BJ (cell line): ENCODE measurements around the gene TMEM178B. TPM values are rescaled to one million over a fixed set of nuclear protein-coding genes. Genes with fewer than 3 reads are reported as not detected.
"Not testable (repeated sequence)": the region's sequence is repeated elsewhere in the genome, so short reads cannot be mapped to it uniquely, and the experiment has no call there.

Experiments
- CTCF ChIA-PET: fragments of 350-600 bp; formaldehyde crosslinking; extraction: SDS; loops from one replicate; lab custom pipeline; 2021; ENCODE audit warnings: antibody characterized with exemption, inconsistent platforms; lab: Yijun Ruan, JAX
- POLR2A ChIA-PET: fragments of 300-600 bp; sonication (Branson Sonifier 250); formaldehyde crosslinking; extraction: SDS; loops from one replicate; lab custom pipeline; 2021; ENCODE audit warnings: antibody characterized with exemption; lab: Charles Lee
- DNase-seq: peaks from one replicate; pipeline ENCODE4 v3.0.0-alpha.2; 2011; ENCODE audit warnings: low read depth
- H3K27me3 ChIP-seq: 2 replicates; pipeline ENCODE4 v1.6.0; 2011; ENCODE audit warnings: low read length; ENCODE audit not compliant: control insufficient read depth, insufficient read depth
- H3K36me3 ChIP-seq: 2 replicates; pipeline ENCODE4 v1.5.1; 2011; ENCODE audit warnings: low read length; ENCODE audit not compliant: control insufficient read depth, insufficient read depth
- H3K4me3 ChIP-seq: 2 replicates; pipeline ENCODE4 v1.5.1; 2011; ENCODE audit warnings: low read depth, mild to moderate bottlenecking, control low read depth, low read length
- polyA plus RNA-seq: library from polyadenylated mRNA; depleted of rRNA; stranded (reverse); fragments of >200 nt; gene quantifications from 2 replicates; pipeline ENCODE4 v1.2.3, GENCODE V29; 2011
- TF ChIP-seq, protein P1 (sequence below): IDR thresholded peaks from 2 replicates; pipeline ENCODE4 v1.5.1; 2011; ENCODE audit warnings: low read depth, mild to moderate bottlenecking, control low read depth, inconsistent platforms, low read length, moderate library complexity; ENCODE audit not compliant: insufficient read depth

Gene TMEM178B
- polyA plus RNA-seq, 1 experiment, result 0.43 TPM

DNA sequence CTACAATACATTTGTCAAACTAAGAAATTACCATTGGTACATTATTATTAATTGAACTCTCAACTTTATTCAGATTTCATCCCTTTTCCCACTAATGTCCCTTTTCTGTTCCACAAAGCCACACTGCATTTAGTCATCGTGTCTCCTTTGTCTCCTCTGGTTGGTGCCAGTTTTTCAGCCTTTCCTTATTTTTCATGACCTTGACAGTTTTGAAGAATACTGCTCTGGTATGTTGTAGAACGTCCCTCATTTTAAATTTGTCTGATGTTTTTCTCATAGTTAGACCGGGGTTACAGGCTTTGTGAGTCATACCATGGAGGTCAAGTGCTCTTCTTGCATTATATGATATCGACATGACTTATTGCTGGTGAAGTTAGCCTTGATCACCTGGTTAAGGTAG is 304.0 kb downstream of the TMEM178B start:
- TF ChIP-seq, protein P1, sequence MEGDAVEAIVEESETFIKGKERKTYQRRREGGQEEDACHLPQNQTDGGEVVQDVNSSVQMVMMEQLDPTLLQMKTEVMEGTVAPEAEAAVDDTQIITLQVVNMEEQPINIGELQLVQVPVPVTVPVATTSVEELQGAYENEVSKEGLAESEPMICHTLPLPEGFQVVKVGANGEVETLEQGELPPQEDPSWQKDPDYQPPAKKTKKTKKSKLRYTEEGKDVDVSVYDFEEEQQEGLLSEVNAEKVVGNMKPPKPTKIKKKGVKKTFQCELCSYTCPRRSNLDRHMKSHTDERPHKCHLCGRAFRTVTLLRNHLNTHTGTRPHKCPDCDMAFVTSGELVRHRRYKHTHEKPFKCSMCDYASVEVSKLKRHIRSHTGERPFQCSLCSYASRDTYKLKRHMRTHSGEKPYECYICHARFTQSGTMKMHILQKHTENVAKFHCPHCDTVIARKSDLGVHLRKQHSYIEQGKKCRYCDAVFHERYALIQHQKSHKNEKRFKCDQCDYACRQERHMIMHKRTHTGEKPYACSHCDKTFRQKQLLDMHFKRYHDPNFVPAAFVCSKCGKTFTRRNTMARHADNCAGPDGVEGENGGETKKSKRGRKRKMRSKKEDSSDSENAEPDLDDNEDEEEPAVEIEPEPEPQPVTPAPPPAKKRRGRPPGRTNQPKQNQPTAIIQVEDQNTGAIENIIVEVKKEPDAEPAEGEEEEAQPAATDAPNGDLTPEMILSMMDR, result no peak
- POLR2A ChIA-PET, result no interaction called here
- Histone ChIP-seq H3K36me3 (no peaks in the 10 kb centered on the region), H3K27me3 (no peaks in the 10 kb centered on the region), H3K4me3 (no peak overlapping the region)
- no peak for DNase-seq
- CTCF ChIA-PET, result no interaction called here

DNA sequence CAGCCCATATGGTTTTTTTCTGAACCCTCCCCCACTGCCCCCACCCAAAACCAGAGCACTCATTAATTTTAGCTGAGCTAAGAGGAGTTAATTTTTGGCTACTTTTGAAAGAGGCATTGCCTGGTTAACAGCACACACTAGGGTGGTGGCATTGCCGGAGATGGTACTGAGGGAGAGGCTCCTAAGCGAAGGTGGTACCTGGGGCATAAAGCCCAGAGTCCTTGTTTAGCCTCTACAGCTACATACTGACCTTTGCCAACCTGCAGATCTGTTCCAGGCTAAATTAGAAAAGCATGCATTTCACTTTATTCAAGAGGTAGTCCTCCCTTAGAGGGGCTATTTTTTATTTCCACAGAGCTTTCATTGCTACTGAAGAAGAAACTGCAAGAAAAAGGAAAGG is 304.5 kb downstream of the TMEM178B start:
- no peak for DNase-seq
- POLR2A ChIA-PET, result no interaction called here
- Histone ChIP-seq H3K4me3 (no peak overlapping the region), H3K36me3 (no peaks in the 10 kb centered on the region), H3K27me3 (no peaks in the 10 kb centered on the region)
- TF ChIP-seq, protein P1, result no peak
- CTCF ChIA-PET, result no interaction called here

DNA sequence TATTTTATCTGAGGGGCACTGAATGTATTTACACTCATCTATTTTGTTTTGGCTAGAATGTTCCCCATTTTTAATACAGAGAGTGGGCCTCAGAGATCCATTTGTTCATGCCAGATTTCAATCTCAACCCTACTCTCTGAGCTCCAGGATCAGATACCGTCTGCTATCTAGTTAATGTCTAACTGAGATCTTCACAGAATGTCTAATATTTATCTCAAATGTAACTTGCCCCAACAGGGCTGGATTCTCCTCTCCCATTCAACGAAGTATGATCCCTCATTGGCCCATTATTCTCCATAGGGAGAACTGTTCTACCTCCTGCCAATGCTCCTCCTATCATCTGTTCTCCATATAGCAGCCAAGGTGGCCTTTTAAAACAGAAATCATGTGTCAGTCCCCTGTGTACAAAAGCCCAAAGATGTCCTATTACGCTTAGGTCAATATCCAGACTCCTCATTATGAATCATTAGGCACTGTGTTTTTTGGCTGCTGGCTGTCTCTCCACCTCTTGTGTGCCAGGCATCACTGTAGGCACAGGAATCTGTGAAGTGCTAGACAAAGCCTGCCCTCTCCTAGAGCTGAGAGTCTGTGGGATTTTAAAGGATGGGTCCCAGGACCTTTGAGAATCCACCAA is 308.0 kb downstream of the TMEM178B start:
- TF ChIP-seq, protein P1, result no peak
- Histone ChIP-seq H3K4me3 (no peak overlapping the region), H3K27me3 (no peaks in the 10 kb centered on the region), H3K36me3 (no peaks in the 10 kb centered on the region)
- ChIA-PET POLR2A (no interaction called here), CTCF (no interaction called here)
- no peak for DNase-seq

DNA sequence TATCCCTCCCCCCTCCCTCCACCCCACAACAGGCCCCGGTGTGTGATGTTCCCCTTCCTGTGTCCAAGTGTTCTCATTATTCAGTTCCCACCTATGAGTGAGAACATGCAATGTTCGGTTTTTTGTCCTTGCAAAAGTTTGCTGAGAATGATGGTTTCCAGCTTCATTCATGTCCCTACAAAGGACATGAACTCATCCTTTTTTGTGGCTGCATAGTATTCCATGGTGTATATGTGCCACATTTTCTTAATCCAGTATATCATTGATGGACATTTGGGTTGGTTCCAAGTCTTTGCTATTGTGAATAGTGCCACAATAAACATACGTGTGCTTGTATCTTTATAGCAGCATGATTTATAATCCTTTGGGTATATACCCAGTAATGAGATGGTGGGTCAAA is 309.5 kb downstream of the TMEM178B start:
- H3K4me3 ChIP-seq, POLR2A ChIA-PET, H3K27me3 ChIP-seq, H3K36me3 ChIP-seq, CTCF ChIA-PET, DNase-seq: not testable (repeated sequence)

DNA sequence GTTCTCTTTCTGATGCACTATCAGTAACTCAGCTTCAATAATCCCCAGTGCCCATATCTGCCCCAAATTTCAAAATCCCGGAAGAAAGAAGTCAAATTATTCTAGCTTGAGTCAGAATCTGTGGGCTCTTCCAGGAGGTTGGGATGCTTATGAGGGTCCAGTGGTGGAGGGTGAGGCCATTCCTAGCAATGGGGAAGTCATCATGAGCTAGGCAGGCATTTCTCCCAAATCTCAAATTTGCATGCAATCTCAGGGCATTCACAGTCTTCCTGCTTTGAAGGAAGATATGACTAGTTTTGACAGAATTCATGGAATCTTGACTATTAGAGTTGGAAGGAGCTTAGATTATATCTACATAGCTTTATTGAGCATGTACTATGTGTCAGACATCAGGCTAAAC is 313.0 kb downstream of the TMEM178B start:
- CTCF ChIA-PET, result no interaction called here
- no peaks in the 10 kb centered on the region for H3K36me3 ChIP-seq
- TF ChIP-seq, protein P1, result no peak
- no peak for DNase-seq
- POLR2A ChIA-PET, result no interaction called here
- no peaks in the 10 kb centered on the region for H3K27me3 ChIP-seq
- no peak overlapping the region for H3K4me3 ChIP-seq
